ENCODE measurements around the gene MUS81.

DNA sequence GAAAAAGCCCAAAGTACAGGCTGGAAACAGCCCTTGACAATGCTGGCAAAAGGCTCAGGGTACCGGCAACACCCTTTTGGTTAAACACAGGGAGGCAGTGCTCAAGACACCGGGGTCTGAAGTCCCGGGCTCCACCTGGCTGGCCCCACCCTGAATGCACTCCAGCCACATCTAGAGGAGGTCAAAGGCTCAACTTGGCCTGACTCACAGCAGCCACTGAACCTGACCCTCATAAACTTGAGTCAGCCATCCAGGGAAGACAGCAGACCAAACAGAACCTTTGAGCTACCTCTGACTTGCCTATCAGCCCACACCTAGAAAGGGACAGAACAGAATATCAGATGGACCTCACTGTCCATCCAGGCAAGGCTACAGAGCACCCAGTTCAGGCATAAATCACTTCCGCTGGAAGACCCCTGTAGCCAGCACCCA is 6.1 kb upstream of the MUS81 start:
- TF ChIP-seq YY1 (IDR thresholded peaks at IDR 0.05; ENCODE audit: low read depth, low read length) (no peak), GABPA (IDR thresholded peaks at IDR 0.05; ENCODE audit: low read depth) (no peak)
